AG09309 (cell line): ENCODE results near the gene METTL5.
"Not testable (repeated sequence)": the region's sequence is repeated elsewhere in the genome, so short reads cannot be mapped to it uniquely, and the experiment has no call there.

Source experiments
- DNase-seq: peaks from one replicate; pipeline ENCODE4 v3.0.0-alpha.2; 2010; ENCODE audit warnings: low read depth
- H3K4me3 ChIP-seq: 2 replicates; pipeline ENCODE4 v1.5.1; 2011; ENCODE audit warnings: mild to moderate bottlenecking, low read depth, low read length, moderate library complexity; ENCODE audit not compliant: control insufficient read depth
- CTCF ChIP-seq: IDR thresholded peaks from 2 replicates; pipeline ENCODE4 v1.5.1; 2011; ENCODE audit warnings: mild to moderate bottlenecking, low read depth, low read length, inconsistent platforms; ENCODE audit not compliant: insufficient read depth, control insufficient read depth; ENCODE audit errors: missing control alignments

METTL5 gene

DNA sequence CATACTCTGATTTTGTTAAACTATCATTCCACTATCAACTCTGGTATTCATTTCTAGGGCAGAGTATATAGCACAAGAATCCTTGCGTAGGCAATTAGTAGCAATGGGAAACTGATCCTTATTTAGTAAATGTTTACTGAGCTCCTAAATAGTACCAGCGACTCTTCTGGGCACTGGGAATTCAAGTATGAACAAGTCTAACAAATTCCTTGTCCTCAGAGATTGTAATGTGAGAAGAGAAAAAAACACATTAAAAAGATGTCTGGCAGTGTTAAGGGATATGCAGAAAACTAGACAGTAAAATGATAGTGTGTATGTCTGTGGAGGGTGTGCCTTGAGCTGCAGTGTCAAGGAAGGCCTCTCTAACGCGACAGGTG lies 721 bp downstream of the METTL5 start:
- TF ChIP-seq CTCF, result no peak
- H3K4me3 ChIP-seq, result peak overlapping the region; percentile 86
- no peak for DNase-seq

DNA sequence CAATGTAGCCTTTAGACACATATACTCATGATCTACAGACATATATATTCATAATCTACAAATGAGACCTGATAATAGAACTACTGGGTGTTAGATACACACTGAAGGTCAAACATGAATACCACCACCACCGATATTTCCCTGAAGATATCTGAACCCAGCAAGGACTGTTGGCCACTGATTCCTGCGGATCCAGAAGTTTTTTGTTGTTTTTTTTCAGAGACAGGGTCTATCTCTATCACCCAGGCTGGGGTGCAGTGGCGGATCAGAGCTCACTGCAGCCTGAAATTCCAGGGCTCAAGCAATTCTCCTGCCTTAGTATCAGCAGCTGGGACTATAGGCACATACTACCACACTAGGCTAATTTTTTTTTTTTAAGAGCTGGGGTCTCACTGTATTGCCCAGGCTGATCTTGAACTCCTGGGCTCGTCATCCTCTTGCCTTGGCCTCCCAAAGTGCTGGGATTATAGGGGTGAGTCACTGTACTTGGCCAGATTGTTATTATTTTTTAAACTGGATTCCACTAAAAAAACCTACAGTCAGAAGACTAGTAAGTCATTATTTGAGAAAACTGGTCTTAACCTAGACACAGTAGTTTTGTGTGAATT lies 1.8 kb downstream of the METTL5 start:
- TF ChIP-seq CTCF, result no peak
- H3K4me3 ChIP-seq, result no peak overlapping the region
- no peak for DNase-seq

DNA sequence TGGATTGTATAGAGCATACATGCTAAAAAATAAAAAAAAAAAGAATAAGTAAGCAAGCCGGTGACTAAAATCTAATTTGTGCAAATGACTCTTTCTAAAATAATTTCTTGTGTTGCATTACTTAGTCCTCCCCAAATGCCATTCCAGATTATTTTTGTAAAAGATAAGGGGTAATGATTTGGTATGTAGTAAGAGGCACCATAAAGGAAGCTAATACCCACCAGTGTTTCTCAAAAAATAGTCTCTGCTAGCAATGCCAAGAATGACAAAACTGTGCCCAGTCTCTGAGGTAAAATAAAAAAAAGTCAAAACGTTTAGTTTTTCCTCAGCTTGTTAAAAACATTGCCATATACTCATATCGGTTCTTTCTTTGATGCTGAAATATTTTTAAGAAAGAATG lies 2.7 kb downstream of the METTL5 start:
- no peak overlapping the region for H3K4me3 ChIP-seq
- no peak for TF ChIP-seq CTCF
- DNase-seq, result no peak

GRCh38 chr2:169820101-169820500 lies 4.6 kb downstream of the METTL5 start:
- not testable (repeated sequence) for H3K4me3 ChIP-seq

GRCh38 chr2:169819106-169819505 lies 5.6 kb downstream of the METTL5 start:
- TF ChIP-seq CTCF, result no peak
- no peak for DNase-seq
- H3K4me3 ChIP-seq, result no peak overlapping the region

More at GRCh38 chr2:169820101-169820500, 4.6 kb downstream of the METTL5 start:
- DNase-seq, result not testable (repeated sequence)

DNA sequence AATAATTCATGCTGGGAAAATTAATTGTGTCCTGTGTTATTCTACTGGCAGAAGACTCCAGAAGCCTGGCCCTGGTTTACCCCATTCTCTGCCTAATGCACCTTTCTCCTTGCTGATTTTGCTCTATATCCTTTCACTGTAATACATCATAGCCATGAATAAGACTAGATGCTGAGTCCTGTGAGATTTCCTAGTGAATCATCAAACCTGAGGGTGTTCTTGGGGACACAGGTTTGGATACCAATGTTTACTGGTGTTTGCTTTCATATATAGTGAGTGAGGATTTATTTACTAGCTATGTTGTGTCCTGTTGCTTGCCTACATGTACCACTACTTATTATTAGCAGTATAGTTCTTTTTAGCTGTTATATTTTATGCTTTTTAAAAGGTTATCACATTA lies 6.5 kb downstream of the METTL5 start:
- TF ChIP-seq CTCF, result no peak
- no peak overlapping the region for H3K4me3 ChIP-seq
- DNase-seq, result no peak

DNA sequence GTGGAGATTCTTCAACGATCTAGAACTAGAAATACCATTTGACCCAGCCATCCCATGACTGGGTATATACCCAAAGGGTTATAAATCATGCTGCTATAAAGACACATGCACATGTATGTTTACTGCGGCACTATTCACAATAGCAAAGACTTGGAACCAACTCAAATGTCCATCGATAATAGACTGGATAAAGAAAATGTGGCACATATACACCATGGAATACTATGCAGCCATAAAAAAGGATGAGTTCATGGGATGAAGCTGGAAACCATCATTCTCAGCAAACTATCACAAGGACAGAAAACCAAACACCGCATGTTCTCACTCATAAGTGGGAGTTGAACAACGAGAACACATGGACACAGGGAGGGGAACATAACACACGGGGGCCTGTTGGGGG lies 7.3 kb downstream of the METTL5 start:
- not testable (repeated sequence) for H3K4me3 ChIP-seq, DNase-seq

- not testable (repeated sequence) for DNase-seq
These were observed 7.7 kb downstream of the METTL5 start for GRCh38 chr2:169816961-169817360.

GRCh38 chr2:169815849-169816248 lies 8.9 kb downstream of the METTL5 start:
- DNase-seq, result no peak
- TF ChIP-seq CTCF, result no peak

More at GRCh38 chr2:169816961-169817360, 7.7 kb downstream of the METTL5 start:
- not testable (repeated sequence) for H3K4me3 ChIP-seq

More at GRCh38 chr2:169815849-169816248, 8.9 kb downstream of the METTL5 start:
- H3K4me3 ChIP-seq, result no peak overlapping the region
